ENCODE results near the gene BCLAF1. TPM values are rescaled to one million over a fixed set of nuclear protein-coding genes. Genes with fewer than 3 reads are reported as not detected.

Gene BCLAF1
- total and polyA plus RNA-seq, 8 donors = 112 to 254 (median 198) TPM

- no peaks in the 10 kb centered on the region for H3K27me3 ChIP-seq
- TF ChIP-seq CTCF (IDR thresholded peaks at IDR 0.05) = no peak
- DNase-seq (peak in 2 of 4 donors; percentile 63 to 68), ATAC-seq (no peak)
- no peaks in the 10 kb centered on the region for H3K9me3 ChIP-seq
- no peak overlapping the region for H3K4me3 ChIP-seq
- no peaks in the 10 kb centered on the region for H3K4me1 ChIP-seq
- no peaks in the 10 kb centered on the region for H3K36me3 ChIP-seq
- no peak overlapping the region for H3K27ac ChIP-seq
- intact Hi-C loops (cut with DNase I) = no loop called here
These were observed 46.2 kb upstream of the BCLAF1 start for GRCh38 chr6:136335736-136336363.

- no peaks in the 10 kb centered on the region for H3K27me3 ChIP-seq
- no peaks in the 10 kb centered on the region for H3K9me3 ChIP-seq
- no peak overlapping the region for H3K4me3 ChIP-seq
- H3K4me1 ChIP-seq = no peaks in the 10 kb centered on the region
- no peaks in the 10 kb centered on the region for H3K36me3 ChIP-seq
- DNase-seq (no peak), ATAC-seq (no peak)
- intact Hi-C loops (cut with DNase I) = no loop called here
- no peak for TF ChIP-seq CTCF (IDR thresholded peaks at IDR 0.05)
- no peak overlapping the region for H3K27ac ChIP-seq
These were observed 45.2 kb upstream of the BCLAF1 start for GRCh38 chr6:136334853-136335252.

GRCh38 chr6:136334465-136334846 lies 44.8 kb upstream of the BCLAF1 start:
- Histone ChIP-seq H3K27ac (no peak overlapping the region), H3K4me1 (no peaks in the 10 kb centered on the region), H3K27me3 (no peaks in the 10 kb centered on the region), H3K9me3 (no peaks in the 10 kb centered on the region), H3K36me3 (no peaks in the 10 kb centered on the region), H3K4me3 (no peak overlapping the region)
- ATAC-seq = no peak
- no peak for DNase-seq
- TF ChIP-seq CTCF (IDR thresholded peaks at IDR 0.05) = no peak
- intact Hi-C loops (cut with DNase I) = no loop called here

GRCh38 chr6:136333824-136334464 lies 44.3 kb upstream of the BCLAF1 start:
- TF ChIP-seq CTCF (IDR thresholded peaks at IDR 0.05) = no peak
- ATAC-seq = no peak
- Histone ChIP-seq H3K4me3 (no peak overlapping the region), H3K27me3 (no peaks in the 10 kb centered on the region), H3K9me3 (no peaks in the 10 kb centered on the region), H3K4me1 (no peaks in the 10 kb centered on the region), H3K36me3 (no peaks in the 10 kb centered on the region), H3K27ac (no peak overlapping the region)
- no peak for DNase-seq
- intact Hi-C loops (cut with DNase I) = no loop called here

- H3K9me3 ChIP-seq = no peaks in the 10 kb centered on the region
- H3K4me3 ChIP-seq = no peak overlapping the region
- ATAC-seq (no peak), DNase-seq (no peak)
- no peaks in the 10 kb centered on the region for H3K36me3 ChIP-seq
- TF ChIP-seq CTCF (IDR thresholded peaks at IDR 0.05) = no peak
- H3K4me1 ChIP-seq = no peaks in the 10 kb centered on the region
- no peak overlapping the region for H3K27ac ChIP-seq
- no peaks in the 10 kb centered on the region for H3K27me3 ChIP-seq
- intact Hi-C loops (cut with DNase I) = no loop called here
These were observed 41.8 kb upstream of the BCLAF1 start for GRCh38 chr6:136331461-136331860.
